Chondrocyte (in vitro differentiated cells): ENCODE measurements around the gene STK10. TPM values are rescaled to one million over a fixed set of nuclear protein-coding genes. Genes with fewer than 3 reads are reported as not detected.

ENCODE experiments used
- DNase-seq: peaks from one replicate; pipeline ENCODE4 v3.0.0; 2021; ENCODE audit warnings: mixed read lengths, low spot score
- H3K27ac Mint-ChIP-seq: one replicate; pipeline ENCODE4 v1.8.0; 2021; ENCODE audit warnings: mild to moderate bottlenecking, moderate library complexity, mixed read lengths; ENCODE audit not compliant: unreplicated experiment
- H3K27me3 Mint-ChIP-seq: 2 replicates; pipeline ENCODE4 v1.8.0; 2021; ENCODE audit warnings: low read depth, mixed read lengths
- H3K36me3 Mint-ChIP-seq: 2 replicates; pipeline ENCODE4 v1.8.0; 2021; ENCODE audit warnings: low read depth, mixed read lengths
- H3K4me1 Mint-ChIP-seq: 2 replicates; pipeline ENCODE4 v1.8.0; 2021; ENCODE audit warnings: low read depth, mild to moderate bottlenecking, mixed read lengths
- H3K4me3 Mint-ChIP-seq: one replicate; pipeline ENCODE4 v1.8.0; 2021; ENCODE audit warnings: mild to moderate bottlenecking, moderate library complexity, mixed read lengths; ENCODE audit not compliant: unreplicated experiment
- H3K9me3 Mint-ChIP-seq: 2 replicates; pipeline ENCODE4 v1.8.0; 2021; ENCODE audit warnings: low read depth, mixed read lengths
- total RNA-seq: library from RNA; stranded (reverse); gene quantifications from 3 replicates; pipeline ENCODE4 v1.2.1, GENCODE V29; 2021
- TF ChIP-seq, protein P1 (sequence below): fragments of 200-600 bp; sonication (generic); IDR thresholded peaks from 2 replicates; pipeline ENCODE4 v1.5.0; 2021; ENCODE audit warnings: antibody characterized with exemption, mild to moderate bottlenecking, moderate library complexity

The STK10 gene
- total RNA-seq, 1 donor from 2014 or later: 45.9 TPM

DNA sequence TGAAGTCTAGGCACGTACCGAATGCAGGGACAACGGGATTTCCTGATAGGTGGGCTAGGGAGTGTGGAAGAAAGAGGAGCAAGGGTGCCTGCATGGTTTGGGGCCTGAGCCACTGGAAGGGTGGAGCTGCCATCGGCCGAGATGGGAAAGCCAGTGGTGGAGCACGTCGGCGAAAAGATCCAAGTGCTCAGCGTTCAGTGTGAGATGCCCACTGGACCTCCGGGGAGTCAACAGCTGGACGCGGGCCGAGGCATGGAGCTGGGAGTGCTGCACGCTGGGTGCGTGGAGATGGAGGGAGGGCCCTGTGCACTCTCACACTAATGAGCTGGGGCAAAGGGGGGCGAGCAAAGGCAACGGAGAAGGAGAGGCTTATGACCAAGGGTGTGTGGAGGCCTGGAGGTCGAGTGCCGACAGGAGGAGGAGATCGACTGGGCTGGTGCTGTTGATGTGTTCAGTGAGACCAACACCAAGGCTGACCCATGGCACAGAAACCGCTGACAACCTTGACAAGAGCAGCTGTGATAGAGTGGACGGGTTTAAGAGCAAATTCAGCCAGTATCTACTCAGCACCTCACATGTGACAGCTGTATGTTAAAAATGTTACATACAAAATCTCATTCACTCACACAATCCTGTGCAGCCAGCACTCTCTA lies 85.7 kb downstream of the STK10 start:
- Mint-ChIP-seq H3K27me3 (no peaks in the 10 kb centered on the region), H3K4me3 (no peak overlapping the region), H3K9me3 (no peaks in the 10 kb centered on the region), H3K27ac (peak overlapping the region; percentile 98), H3K36me3 (peaks cover 15% of the 10 kb centered on the region), H3K4me1 (peaks cover 72% of the 10 kb centered on the region)
- TF ChIP-seq, protein P1, sequence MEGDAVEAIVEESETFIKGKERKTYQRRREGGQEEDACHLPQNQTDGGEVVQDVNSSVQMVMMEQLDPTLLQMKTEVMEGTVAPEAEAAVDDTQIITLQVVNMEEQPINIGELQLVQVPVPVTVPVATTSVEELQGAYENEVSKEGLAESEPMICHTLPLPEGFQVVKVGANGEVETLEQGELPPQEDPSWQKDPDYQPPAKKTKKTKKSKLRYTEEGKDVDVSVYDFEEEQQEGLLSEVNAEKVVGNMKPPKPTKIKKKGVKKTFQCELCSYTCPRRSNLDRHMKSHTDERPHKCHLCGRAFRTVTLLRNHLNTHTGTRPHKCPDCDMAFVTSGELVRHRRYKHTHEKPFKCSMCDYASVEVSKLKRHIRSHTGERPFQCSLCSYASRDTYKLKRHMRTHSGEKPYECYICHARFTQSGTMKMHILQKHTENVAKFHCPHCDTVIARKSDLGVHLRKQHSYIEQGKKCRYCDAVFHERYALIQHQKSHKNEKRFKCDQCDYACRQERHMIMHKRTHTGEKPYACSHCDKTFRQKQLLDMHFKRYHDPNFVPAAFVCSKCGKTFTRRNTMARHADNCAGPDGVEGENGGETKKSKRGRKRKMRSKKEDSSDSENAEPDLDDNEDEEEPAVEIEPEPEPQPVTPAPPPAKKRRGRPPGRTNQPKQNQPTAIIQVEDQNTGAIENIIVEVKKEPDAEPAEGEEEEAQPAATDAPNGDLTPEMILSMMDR: no peak
- peak; percentile 90 for DNase-seq

DNA sequence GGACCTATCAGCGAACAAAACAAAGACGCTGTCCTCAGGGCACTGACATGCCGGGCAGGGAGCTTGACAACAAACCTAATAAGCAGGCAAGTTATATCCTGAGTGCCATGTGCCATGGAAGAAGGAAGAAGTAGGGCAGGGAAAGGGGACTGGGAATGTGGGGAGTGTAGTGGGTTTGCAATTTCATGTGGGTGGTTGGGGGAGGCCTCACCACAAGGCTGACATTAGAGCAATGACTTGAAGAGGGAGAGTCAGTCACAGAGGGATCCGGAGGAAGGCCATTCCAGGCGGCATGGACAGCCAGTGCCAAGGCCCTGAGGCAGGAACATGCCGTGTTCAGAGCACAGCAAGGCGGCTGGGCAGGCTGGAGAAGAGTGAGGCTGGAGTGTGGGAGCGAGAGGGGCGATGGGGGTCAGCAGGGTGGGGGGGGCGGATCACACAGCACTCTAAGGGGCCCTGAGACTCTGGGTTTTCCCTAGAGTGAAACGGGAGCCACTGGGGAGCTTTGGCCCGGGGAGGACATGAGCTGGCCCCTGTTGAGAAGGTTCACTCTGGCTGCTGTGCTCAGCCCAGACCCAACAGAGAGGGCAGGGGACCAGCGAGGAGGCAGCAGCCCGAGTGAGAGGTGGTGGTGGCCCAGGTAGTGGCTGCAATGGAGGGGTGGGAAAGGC lies 86.3 kb downstream of the STK10 start:
- peak; percentile 53 for DNase-seq
- Mint-ChIP-seq H3K9me3 (no peaks in the 10 kb centered on the region), H3K4me1 (peaks cover 68% of the 10 kb centered on the region), H3K4me3 (no peak overlapping the region), H3K27ac (peak overlapping the region; percentile 98), H3K36me3 (peaks cover 15% of the 10 kb centered on the region), H3K27me3 (no peaks in the 10 kb centered on the region)
- TF ChIP-seq, protein P1: no peak

DNA sequence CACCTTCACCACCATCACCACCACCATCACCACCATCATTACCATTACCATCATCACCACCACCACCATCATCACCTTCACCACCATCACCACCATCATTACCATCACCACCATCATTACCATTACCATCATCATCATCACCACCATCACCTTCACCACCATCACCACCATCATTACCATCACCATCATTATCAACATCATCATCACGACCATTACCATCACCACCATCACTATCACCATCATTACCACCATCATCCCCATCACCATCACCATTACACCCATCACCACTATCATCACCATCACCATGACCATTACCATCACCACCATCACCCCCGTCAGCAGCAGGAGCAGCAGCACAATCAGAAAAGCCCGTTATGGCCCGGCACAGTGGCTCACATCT lies 89.1 kb downstream of the STK10 start:
- Mint-ChIP-seq H3K27ac (no peak overlapping the region), H3K9me3 (no peaks in the 10 kb centered on the region), H3K27me3 (no peaks in the 10 kb centered on the region), H3K4me1 (peaks cover 50% of the 10 kb centered on the region), H3K4me3 (no peak overlapping the region), H3K36me3 (peaks cover 13% of the 10 kb centered on the region)
- TF ChIP-seq, protein P1: no peak
- DNase-seq: peak; percentile 30

DNA sequence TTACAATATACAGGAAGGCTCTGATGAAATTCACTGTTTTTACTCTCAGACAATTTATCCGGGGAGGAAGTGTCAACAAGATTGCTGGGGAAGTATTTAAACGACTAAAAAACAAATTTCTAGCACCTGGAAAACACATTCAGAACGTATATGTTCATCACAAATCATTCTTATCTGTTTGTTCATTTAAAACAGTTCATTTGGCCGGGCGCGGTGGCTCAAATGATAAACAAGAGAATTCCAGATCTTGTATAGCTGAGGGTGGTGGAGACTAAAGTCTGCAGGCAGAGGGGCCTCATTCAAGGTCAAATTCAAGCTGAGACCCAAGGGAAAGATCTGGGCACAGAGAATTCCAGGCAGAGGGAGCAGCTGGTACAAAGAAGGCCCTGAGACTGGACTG lies 90.0 kb downstream of the STK10 start:
- Mint-ChIP-seq H3K4me3 (no peak overlapping the region), H3K4me1 (peaks cover 41% of the 10 kb centered on the region), H3K36me3 (peaks cover 13% of the 10 kb centered on the region), H3K27ac (peak overlapping the region; percentile 6), H3K27me3 (no peaks in the 10 kb centered on the region), H3K9me3 (no peaks in the 10 kb centered on the region)
- no peak for DNase-seq
- TF ChIP-seq, protein P1: no peak

DNA sequence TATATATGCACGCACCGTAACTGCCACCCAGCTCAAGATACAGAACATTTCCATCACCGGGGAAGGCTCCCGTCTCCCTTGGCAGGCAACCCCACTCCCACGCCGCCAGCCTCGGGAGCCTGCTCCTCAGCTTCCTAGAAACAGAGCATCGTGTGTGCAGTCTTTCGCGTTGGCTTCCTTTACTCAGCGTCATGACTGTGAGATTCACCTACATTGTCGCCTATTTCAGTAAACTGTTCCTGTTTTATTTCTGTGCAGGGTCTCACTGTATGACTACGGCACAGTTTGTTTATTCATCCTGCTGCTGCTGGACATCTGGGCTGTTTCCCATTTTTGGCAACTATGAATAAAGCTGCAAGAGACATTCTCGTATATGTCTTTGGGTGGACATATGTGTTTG lies 90.7 kb downstream of the STK10 start:
- Mint-ChIP-seq H3K4me1 (peaks cover 35% of the 10 kb centered on the region), H3K4me3 (no peak overlapping the region), H3K27ac (peak overlapping the region; percentile 72), H3K9me3 (no peaks in the 10 kb centered on the region), H3K36me3 (peaks cover 13% of the 10 kb centered on the region), H3K27me3 (no peaks in the 10 kb centered on the region)
- DNase-seq: peak; percentile 50
- TF ChIP-seq, protein P1: no peak
